Suprapubic skin (tissue), 4 donors: Measurements from ENCODE around the gene YES1. TPM values are rescaled to one million over a fixed set of nuclear protein-coding genes. Genes with fewer than 3 reads are reported as not detected.

Experiments
- DNase-seq, 2 donors: peaks; one replicate each; pipeline ENCODE4 v3.0.0-alpha.2; 2019; ENCODE audit warnings: low spot score in 2 of 2
- H3K27ac ChIP-seq: fragments of 200-600 bp; sonication (generic); one replicate; pipeline ENCODE4 v1.5.1; 2019
- H3K27me3 ChIP-seq: fragments of 200-600 bp; sonication (generic); one replicate; pipeline ENCODE4 v1.5.1; 2019
- H3K36me3 ChIP-seq: fragments of 200-600 bp; sonication (generic); one replicate; pipeline ENCODE4 v1.5.1; 2019
- H3K4me1 ChIP-seq: fragments of 200-600 bp; sonication (generic); one replicate; pipeline ENCODE4 v1.5.1; 2019
- H3K4me3 ChIP-seq: fragments of 200-600 bp; sonication (generic); one replicate; pipeline ENCODE4 v1.5.1; 2019; ENCODE audit warnings: mild to moderate bottlenecking
- H3K9me3 ChIP-seq: fragments of 200-600 bp; sonication (generic); one replicate; pipeline ENCODE4 v1.5.1; 2019
- EP300 ChIP-seq: sonication (generic); formaldehyde crosslinking; IDR thresholded peaks from one replicate; pipeline ENCODE4 v1.6.1; 2017; ENCODE audit warnings: antibody characterized with exemption
- POLR2A ChIP-seq, 2 donors: fragments of 450-650 bp; IDR thresholded peaks; one replicate each; pipeline ENCODE4 v1.6.1; 2017; ENCODE audit warnings: antibody characterized with exemption in 2 of 2, mild to moderate bottlenecking in 2 of 2, moderate library complexity in 2 of 2
- POLR2AphosphoS5 ChIP-seq, 3 donors: sonication (generic); formaldehyde crosslinking; IDR thresholded peaks; one replicate each; pipeline ENCODE4 v1.6.1; 2017; ENCODE audit warnings: antibody characterized with exemption in 3 of 3
- WGBS: methylation state at CpG from one replicate; pipeline ENCODE4 v1.1.5; 2018; 5-methylcytosine and 5-hydroxymethylcytosine counted together
- total RNA-seq, 4 donors: library from RNA; depleted of rRNA; stranded (reverse); fragments of >200 nt; gene quantifications; one replicate each; pipeline ENCODE4 v1.1.0, GENCODE V29; 2016
- TF ChIP-seq, protein P1 (sequence below), 2 donors: fragments of 200-600 bp in 1 of 2; fragments of 450-650 bp in 1 of 2; sonication (generic) in 1 of 2; IDR thresholded peaks; one replicate each; pipeline ENCODE4 v1.5.1; 2016 to 2019; ENCODE audit warnings: antibody characterized with exemption in 2 of 2, mild to moderate bottlenecking in 1 of 2, moderate library complexity in 1 of 2

YES1 gene
- total RNA-seq, 4 donors from 2014 or later: 98.6 to 102 (median 100) TPM

DNA sequence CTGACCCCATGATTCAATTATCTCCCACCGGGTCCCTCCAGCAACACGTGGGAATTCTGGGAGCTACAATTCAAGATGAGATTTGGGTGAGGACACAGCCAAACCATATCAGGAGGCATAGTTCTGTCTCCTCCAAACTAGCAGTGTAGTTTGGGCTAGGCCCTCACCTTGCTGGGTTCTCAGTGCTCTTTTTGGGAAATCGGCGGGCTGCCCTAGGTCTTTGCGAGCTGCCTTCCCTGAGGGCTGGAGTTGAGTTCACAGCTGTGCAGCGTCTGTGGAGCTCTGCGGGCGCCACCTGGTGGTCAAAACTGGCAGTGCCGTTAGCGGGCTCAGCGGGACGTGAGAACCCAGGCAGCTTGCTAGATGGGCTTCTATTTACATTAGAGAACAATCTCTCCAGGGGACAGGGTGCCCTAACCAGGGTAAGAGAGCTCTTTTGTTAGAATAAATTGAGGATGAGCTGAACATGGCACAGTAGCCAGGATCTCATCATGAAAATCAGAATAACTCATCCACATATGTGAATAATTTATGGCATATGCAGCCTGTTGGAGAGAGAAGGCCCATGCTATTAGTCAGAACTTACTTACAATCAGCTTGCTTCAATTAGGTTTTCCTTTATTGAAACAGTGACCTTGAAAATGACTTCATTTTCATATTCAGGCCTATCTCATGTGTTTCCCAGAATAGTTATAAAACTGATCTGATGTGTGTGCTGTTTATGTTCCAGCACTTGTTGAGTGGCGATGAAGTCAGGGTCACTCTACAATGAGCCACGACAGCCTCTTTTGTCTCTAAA is 27.4 kb upstream of the YES1 start:
- no peak overlapping the region for H3K27ac ChIP-seq
- peaks cover 15% of the 10 kb centered on the region for H3K4me1 ChIP-seq
- 15% methylated on average over 13 of the region's 14 CpGs for WGBS
- DNase-seq: peak; percentile 93 to 94
- TF ChIP-seq EP300 (no peak), POLR2A (IDR thresholded peaks at IDR 0.05) (no peak), POLR2AphosphoS5 (IDR thresholded peaks at IDR 0.05) (no peak)
- TF ChIP-seq, protein P1, sequence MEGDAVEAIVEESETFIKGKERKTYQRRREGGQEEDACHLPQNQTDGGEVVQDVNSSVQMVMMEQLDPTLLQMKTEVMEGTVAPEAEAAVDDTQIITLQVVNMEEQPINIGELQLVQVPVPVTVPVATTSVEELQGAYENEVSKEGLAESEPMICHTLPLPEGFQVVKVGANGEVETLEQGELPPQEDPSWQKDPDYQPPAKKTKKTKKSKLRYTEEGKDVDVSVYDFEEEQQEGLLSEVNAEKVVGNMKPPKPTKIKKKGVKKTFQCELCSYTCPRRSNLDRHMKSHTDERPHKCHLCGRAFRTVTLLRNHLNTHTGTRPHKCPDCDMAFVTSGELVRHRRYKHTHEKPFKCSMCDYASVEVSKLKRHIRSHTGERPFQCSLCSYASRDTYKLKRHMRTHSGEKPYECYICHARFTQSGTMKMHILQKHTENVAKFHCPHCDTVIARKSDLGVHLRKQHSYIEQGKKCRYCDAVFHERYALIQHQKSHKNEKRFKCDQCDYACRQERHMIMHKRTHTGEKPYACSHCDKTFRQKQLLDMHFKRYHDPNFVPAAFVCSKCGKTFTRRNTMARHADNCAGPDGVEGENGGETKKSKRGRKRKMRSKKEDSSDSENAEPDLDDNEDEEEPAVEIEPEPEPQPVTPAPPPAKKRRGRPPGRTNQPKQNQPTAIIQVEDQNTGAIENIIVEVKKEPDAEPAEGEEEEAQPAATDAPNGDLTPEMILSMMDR (IDR thresholded peaks at IDR 0.05): peak; percentile 80 to 96
- no peak overlapping the region for H3K4me3 ChIP-seq
- no peaks in the 10 kb centered on the region for H3K36me3 ChIP-seq
- H3K27me3 ChIP-seq: no peaks in the 10 kb centered on the region
- no peaks in the 10 kb centered on the region for H3K9me3 ChIP-seq

GRCh38 chr18:837922-838321 is 25.9 kb upstream of the YES1 start:
- TF ChIP-seq, protein P1 (IDR thresholded peaks at IDR 0.05): no peak
- TF ChIP-seq POLR2AphosphoS5 (IDR thresholded peaks at IDR 0.05) (no peak), EP300 (no peak), POLR2A (IDR thresholded peaks at IDR 0.05) (no peak)
- no peaks in the 10 kb centered on the region for H3K9me3 ChIP-seq
- DNase-seq: no peak
- no peaks in the 10 kb centered on the region for H3K36me3 ChIP-seq
- H3K4me3 ChIP-seq: no peak overlapping the region
- peaks cover 15% of the 10 kb centered on the region for H3K4me1 ChIP-seq
- WGBS: 55% methylated on average over 2 of the region's 2 CpGs
- H3K27me3 ChIP-seq: no peaks in the 10 kb centered on the region
- H3K27ac ChIP-seq: no peak overlapping the region

DNA sequence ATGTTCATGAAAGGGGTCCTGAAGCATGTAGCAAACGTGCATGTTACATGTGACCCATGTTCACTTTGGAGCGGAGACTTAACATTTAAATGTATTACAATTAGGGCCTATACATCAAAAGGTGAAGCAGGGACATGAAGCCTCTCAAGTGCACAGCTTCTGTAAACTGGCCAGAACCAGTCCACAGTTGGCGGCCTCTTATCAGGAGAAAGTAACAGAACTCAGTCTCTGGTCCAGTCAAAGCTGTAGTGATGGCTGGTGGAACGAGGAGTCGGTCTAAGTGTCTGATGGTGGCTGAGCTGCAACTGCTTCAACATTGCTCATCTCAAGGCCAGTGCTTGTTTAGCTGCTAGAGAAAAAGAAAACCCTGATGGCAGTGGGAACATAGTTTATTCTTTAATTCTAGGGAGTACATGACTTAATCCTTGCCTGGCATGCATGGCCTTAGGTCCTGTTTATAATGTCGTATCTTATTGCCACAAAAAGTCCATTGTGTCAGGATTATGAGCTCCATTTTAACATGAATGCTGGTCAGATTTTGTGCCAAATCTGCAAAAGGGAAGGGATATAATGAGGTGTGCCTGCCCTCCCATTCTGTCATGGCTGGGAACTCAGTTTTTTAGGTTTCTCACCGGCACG is 22.2 kb upstream of the YES1 start:
- Histone ChIP-seq H3K4me1 (peaks cover 14% of the 10 kb centered on the region), H3K27me3 (no peaks in the 10 kb centered on the region), H3K27ac (no peak overlapping the region), H3K4me3 (no peak overlapping the region), H3K36me3 (no peaks in the 10 kb centered on the region), H3K9me3 (no peaks in the 10 kb centered on the region)
- no peak for TF ChIP-seq POLR2AphosphoS5 (IDR thresholded peaks at IDR 0.05)
- no peak for TF ChIP-seq EP300
- TF ChIP-seq POLR2A (IDR thresholded peaks at IDR 0.05): no peak
- TF ChIP-seq, protein P1 (IDR thresholded peaks at IDR 0.05): no peak
- DNase-seq: no peak
- WGBS: 84% methylated on average over 8 of the region's 8 CpGs

DNA sequence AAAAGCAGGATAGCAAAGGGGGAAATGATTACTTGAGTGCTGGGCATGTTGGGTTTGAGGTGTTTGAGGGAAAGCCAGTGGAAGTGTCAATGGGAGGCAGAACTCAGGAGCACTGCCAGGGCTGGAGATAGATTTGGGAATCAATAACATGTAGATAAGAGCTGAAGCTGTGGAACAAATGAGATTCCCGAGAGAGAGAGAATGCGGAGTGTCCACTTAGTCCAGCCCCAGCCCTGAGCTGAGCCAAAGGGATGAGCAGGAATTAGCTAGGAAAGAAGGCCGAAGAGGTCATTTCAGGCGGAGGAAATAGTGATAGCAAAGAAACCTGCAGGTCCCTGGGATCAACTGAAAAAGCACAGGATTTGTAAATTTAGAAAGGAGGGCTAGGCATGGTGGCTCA is 21.2 kb upstream of the YES1 start:
- H3K4me3 ChIP-seq: no peak overlapping the region
- no peak for DNase-seq
- TF ChIP-seq EP300 (no peak), POLR2AphosphoS5 (IDR thresholded peaks at IDR 0.05) (no peak), POLR2A (IDR thresholded peaks at IDR 0.05) (no peak)
- TF ChIP-seq, protein P1 (IDR thresholded peaks at IDR 0.05): no peak
- H3K4me1 ChIP-seq: peaks cover 10% of the 10 kb centered on the region
- H3K36me3 ChIP-seq: no peaks in the 10 kb centered on the region
- no peaks in the 10 kb centered on the region for H3K9me3 ChIP-seq
- 92% methylated on average over 4 of the region's 4 CpGs for WGBS
- no peak overlapping the region for H3K27ac ChIP-seq
- no peaks in the 10 kb centered on the region for H3K27me3 ChIP-seq

- Histone ChIP-seq H3K9me3 (no peaks in the 10 kb centered on the region), H3K27ac (no peak overlapping the region), H3K4me3 (no peak overlapping the region), H3K4me1 (peaks cover 4% of the 10 kb centered on the region), H3K27me3 (no peaks in the 10 kb centered on the region), H3K36me3 (no peaks in the 10 kb centered on the region)
- 22% methylated on average over 15 of the region's 16 CpGs for WGBS
- DNase-seq: no peak
- no peak for TF ChIP-seq EP300
- no peak for TF ChIP-seq POLR2A (IDR thresholded peaks at IDR 0.05)
- TF ChIP-seq, protein P1 (IDR thresholded peaks at IDR 0.05): no peak
- TF ChIP-seq POLR2AphosphoS5 (IDR thresholded peaks at IDR 0.05): no peak
These were observed 20.1 kb upstream of the YES1 start for GRCh38 chr18:832085-832681.
